HG03045 (cell line): ENCODE results near the gene AR.

Source experiments
- ATAC-seq: cut with Tn5 transposase; IDR thresholded peaks from one replicate; pipeline ENCODE4 v1.9.1; 2021; ENCODE audit warnings: mild to moderate bottlenecking, moderate library complexity; ENCODE audit not compliant: unreplicated experiment

AR gene

DNA sequence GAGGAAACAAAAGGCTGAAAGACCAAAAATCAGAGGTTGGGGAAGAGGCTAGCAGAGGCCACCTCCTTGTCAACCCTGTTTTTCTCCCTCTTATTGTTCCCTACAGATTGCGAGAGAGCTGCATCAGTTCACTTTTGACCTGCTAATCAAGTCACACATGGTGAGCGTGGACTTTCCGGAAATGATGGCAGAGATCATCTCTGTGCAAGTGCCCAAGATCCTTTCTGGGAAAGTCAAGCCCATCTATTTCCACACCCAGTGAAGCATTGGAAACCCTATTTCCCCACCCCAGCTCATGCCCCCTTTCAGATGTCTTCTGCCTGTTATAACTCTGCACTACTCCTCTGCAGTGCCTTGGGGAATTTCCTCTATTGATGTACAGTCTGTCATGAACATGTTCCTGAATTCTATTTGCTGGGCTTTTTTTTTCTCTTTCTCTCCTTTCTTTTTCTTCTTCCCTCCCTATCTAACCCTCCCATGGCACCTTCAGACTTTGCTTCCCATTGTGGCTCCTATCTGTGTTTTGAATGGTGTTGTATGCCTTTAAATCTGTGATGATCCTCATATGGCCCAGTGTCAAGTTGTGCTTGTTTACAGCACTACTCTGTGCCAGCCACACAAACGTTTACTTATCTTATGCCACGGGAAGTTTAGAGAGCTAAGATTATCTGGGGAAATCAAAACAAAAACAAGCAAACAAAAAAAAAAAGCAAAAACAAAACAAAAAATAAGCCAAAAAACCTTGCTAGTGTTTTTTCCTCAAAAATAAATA is 179.9 kb downstream of the AR start:
- no peak for ATAC-seq

DNA sequence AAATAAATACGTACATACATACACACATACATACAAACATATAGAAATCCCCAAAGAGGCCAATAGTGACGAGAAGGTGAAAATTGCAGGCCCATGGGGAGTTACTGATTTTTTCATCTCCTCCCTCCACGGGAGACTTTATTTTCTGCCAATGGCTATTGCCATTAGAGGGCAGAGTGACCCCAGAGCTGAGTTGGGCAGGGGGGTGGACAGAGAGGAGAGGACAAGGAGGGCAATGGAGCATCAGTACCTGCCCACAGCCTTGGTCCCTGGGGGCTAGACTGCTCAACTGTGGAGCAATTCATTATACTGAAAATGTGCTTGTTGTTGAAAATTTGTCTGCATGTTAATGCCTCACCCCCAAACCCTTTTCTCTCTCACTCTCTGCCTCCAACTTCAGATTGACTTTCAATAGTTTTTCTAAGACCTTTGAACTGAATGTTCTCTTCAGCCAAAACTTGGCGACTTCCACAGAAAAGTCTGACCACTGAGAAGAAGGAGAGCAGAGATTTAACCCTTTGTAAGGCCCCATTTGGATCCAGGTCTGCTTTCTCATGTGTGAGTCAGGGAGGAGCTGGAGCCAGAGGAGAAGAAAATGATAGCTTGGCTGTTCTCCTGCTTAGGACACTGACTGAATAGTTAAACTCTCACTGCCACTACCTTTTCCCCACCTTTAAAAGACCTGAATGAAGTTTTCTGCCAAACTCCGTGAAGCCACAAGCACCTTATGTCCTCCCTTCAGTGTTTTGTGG is 180.7 kb downstream of the AR start:
- no peak for ATAC-seq

DNA sequence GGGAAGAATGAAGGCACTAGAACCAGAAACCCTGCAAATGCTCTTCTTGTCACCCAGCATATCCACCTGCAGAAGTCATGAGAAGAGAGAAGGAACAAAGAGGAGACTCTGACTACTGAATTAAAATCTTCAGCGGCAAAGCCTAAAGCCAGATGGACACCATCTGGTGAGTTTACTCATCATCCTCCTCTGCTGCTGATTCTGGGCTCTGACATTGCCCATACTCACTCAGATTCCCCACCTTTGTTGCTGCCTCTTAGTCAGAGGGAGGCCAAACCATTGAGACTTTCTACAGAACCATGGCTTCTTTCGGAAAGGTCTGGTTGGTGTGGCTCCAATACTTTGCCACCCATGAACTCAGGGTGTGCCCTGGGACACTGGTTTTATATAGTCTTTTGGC is 181.7 kb downstream of the AR start:
- ATAC-seq = no peak

DNA sequence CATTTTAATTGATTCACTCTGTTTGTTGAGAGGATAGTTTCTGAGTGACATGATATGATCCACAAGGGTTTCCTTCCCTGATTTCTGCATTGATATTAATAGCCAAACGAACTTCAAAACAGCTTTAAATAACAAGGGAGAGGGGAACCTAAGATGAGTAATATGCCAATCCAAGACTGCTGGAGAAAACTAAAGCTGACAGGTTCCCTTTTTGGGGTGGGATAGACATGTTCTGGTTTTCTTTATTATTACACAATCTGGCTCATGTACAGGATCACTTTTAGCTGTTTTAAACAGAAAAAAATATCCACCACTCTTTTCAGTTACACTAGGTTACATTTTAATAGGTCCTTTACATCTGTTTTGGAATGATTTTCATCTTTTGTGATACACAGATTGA is 182.2 kb downstream of the AR start:
- ATAC-seq = no peak

DNA sequence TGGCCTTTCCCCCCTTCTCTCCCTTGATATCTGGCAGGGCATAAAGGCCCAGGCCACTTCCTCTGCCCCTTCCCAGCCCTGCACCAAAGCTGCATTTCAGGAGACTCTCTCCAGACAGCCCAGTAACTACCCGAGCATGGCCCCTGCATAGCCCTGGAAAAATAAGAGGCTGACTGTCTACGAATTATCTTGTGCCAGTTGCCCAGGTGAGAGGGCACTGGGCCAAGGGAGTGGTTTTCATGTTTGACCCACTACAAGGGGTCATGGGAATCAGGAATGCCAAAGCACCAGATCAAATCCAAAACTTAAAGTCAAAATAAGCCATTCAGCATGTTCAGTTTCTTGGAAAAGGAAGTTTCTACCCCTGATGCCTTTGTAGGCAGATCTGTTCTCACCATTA is 183.8 kb downstream of the AR start:
- no peak for ATAC-seq

DNA sequence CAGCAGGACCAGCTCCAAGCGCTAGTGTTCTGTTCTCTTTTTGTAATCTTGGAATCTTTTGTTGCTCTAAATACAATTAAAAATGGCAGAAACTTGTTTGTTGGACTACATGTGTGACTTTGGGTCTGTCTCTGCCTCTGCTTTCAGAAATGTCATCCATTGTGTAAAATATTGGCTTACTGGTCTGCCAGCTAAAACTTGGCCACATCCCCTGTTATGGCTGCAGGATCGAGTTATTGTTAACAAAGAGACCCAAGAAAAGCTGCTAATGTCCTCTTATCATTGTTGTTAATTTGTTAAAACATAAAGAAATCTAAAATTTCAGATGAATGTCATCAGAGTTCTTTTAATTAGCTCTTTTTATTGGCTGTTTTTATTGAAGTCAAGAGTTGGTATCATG is 186.5 kb downstream of the AR start:
- no peak for ATAC-seq

DNA sequence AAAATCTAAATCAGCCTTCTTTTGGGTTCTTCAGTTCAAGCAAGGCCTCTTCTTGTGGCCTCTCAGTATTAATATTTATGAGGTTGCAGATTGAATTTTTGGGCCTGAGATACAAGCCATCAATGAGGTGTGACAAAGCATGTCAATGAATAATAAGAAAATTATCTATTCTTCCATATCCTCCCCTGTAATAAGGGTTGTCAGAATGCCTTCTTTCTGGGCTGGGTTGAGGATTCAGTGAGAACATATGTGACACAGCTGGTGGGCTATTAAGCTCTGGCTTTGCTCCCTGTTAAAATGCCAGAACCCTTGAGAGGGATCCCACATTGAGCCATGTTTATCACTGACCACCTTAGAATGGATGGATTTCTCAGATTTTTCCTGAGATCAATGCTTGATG is 187.2 kb downstream of the AR start:
- no peak for ATAC-seq

DNA sequence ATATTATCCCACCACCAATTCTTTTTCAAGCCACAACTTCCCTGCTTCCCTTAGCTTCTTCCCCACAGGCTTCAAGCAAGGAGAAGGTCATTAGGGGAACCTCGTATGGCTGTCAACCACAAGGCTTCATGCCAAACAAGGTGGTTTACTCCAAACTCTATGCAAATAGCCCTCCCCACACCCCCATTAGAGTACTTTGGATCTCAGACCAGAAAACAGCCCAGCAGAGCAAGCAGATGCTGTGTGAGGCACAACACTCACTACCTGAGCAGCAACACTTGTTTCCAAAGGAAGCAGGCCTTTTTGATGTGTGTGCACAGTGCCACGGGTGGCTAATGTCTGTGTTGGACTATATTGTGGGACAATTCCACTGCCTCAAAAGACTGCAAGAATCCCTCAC is 189.0 kb downstream of the AR start:
- ATAC-seq = no peak

DNA sequence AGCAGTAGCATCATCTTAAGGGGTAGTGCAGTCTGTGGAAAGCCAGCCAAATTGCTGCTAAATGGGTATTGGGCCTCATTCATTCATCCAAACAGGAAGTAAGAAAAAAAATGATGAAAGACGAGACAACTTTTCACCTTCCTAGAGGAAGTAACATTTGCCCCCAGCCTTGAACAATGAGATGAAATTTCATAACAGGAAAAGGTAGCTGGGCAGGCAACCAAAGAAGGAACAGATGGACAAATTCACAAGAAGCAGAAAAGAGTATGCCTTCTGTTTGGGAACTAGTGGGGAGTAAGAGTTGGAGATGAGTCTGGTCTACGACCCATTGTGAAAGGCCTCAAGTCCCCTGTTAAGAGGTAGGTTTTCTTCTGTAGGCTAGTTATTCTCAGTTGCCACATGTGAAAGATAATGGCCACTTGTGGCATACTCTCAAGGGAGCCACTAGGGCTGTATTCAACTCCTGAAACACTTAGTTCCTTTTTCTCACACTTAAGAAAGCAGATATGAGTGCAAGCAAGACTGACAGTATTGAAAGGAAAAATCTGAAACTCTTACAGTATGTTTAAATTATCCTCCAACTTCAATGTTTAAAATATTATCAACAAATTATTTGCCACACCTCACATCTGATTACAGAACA is 190.4 kb downstream of the AR start:
- no peak for ATAC-seq

DNA sequence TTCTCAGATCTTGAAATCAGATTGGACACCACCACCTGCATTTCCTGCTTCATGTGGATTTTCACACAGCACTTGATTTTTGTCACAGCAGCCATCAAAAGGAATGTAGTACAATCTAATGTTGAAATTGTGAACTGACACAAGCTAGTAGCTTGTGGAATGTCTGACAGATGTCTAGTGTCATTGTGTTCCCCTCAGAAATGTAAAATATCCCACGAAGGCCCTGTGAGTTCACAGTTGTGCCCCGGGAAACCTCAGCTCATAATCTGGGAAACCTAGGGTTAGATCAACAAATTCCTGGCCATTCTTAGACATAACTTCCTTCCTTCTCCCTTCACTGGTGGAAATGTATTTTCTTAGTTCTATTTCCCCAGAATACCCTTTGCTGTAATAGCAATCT is 205.7 kb downstream of the AR start:
- ATAC-seq = no peak

DNA sequence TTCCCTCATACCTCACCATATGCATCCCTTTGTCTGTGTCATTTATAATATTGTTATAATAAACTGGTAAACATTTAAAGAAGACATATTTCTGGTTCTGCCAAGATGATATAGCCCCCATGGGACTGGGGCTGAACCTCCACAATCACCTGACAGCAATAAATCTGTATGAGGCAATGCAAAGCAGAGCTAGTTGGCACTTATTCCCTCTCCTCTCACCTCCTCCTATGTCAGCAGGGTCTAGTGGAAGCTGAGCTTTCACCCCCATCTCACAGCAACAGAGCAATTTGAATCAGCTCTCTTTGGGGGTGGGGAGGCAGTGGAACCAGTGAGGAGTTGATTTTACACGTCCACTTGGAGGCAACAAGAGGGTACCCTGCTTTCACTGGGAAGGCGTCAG is 206.9 kb downstream of the AR start:
- no peak for ATAC-seq

DNA sequence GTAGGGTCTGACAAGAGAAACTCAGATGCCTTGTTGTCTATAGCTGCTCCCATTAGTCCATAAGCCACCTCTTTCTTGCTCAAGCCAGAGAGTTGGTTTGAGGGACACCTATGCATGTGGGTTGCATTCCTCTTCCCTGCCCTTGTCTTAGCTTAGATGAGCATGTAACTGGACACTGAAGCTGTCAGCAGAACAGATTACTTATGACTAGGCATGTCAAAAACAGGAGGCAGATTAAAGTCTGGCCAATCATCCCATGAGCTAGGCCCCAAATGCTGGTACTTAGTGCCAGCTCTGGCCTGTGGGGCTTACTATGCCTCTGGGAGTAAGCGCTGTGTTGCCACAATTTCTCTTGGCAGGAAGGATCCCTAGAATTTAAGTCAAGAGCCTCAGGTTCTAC is 215.2 kb downstream of the AR start:
- ATAC-seq = no peak

DNA sequence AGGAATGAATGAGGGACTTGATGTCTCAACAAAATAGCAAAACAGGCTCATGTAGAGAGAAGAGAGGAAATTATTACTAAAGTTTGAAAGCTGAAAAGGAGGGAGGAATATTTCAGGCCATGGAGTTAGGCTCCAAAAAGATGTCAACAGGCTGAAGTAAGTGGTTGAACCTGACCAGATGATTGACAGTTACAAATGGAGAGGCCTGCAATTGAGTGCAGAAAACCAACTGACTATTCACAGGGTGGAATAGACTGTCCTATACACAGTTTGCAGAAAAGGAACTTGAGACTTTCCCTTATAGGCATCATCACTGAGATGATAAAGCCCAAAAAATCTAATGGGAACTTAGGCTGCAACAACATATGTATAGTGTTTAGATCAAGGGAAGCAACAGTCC is 233.3 kb downstream of the AR start:
- no peak for ATAC-seq

DNA sequence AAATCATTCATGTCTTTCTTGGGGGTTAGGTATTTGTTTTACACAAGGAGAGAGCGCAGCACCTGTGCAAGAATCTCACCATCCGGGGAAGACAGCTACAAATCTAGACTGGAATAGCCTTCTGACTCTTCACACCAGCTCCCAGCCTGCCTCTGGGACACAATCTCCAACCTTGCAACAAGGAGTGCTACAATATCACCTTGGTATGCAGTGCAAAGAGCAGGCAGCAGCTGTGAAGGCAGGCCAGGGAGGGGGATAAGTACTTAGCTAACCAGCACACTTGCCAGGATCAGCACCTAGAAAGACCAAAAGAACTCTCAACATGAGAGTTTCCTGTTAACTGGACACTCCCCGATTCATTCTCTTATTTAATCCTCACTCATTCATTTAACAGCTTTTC is 235.3 kb downstream of the AR start:
- ATAC-seq = no peak
